OCI-LY1 (cell line): ENCODE data around the gene MEIOB.

ENCODE experiments used
- EZH2 ChIP-seq: fragments of 200-600 bp; sonication (generic), shearing (Covaris generic); IDR thresholded peaks from 2 replicates; pipeline ENCODE4 v1.8.0; 2017; ENCODE audit warnings: borderline replicate concordance, mixed run types, mild to moderate bottlenecking, antibody characterized with exemption, low read length, moderate library complexity, mixed read lengths
- TF ChIP-seq, protein P1 (sequence below): fragments of 200-600 bp; sonication (generic), shearing (Covaris generic); IDR thresholded peaks from 2 replicates; pipeline ENCODE4 v1.5.1; 2017; ENCODE audit warnings: mild to moderate bottlenecking, antibody characterized with exemption, low read length, moderate library complexity, mixed read lengths

- no peak for TF ChIP-seq EZH2
- TF ChIP-seq, protein P1, sequence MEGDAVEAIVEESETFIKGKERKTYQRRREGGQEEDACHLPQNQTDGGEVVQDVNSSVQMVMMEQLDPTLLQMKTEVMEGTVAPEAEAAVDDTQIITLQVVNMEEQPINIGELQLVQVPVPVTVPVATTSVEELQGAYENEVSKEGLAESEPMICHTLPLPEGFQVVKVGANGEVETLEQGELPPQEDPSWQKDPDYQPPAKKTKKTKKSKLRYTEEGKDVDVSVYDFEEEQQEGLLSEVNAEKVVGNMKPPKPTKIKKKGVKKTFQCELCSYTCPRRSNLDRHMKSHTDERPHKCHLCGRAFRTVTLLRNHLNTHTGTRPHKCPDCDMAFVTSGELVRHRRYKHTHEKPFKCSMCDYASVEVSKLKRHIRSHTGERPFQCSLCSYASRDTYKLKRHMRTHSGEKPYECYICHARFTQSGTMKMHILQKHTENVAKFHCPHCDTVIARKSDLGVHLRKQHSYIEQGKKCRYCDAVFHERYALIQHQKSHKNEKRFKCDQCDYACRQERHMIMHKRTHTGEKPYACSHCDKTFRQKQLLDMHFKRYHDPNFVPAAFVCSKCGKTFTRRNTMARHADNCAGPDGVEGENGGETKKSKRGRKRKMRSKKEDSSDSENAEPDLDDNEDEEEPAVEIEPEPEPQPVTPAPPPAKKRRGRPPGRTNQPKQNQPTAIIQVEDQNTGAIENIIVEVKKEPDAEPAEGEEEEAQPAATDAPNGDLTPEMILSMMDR, result no peak
Observed at GRCh38 chr16:1818204-1818872, 53.6 kb downstream of the MEIOB start.
